KOPT-K1 (cell line): ENCODE data around the gene MT1G.

Experiments used
- H3K27ac ChIP-seq: fragments of 200-600 bp; sonication (generic); 2 replicates; pipeline ENCODE4 v1.5.1; 2016; ENCODE audit warnings: antibody characterized with exemption, mild to moderate bottlenecking, low read depth, low read length; ENCODE audit not compliant: poor library complexity, severe bottlenecking
- H3K36me3 ChIP-seq: fragments of 200-600 bp; sonication (generic); 2 replicates; pipeline ENCODE4 v1.5.1; 2017; ENCODE audit warnings: antibody characterized with exemption, mild to moderate bottlenecking, low read length, moderate library complexity; ENCODE audit not compliant: insufficient read depth
- H3K9me3 ChIP-seq: fragments of 200-600 bp; sonication (generic); 2 replicates; pipeline ENCODE4 v1.5.1; 2017; ENCODE audit warnings: antibody characterized with exemption, low read length, mild to moderate bottlenecking; ENCODE audit not compliant: insufficient read depth, poor library complexity, severe bottlenecking

Gene MT1G

GRCh38 chr16:56658327-56658875 is 9.5 kb downstream of the MT1G start:
- Histone ChIP-seq H3K36me3 (no peaks in the 10 kb centered on the region), H3K9me3 (no peaks in the 10 kb centered on the region), H3K27ac (no peak overlapping the region)

GRCh38 chr16:56657555-56658326 is 10.1 kb downstream of the MT1G start, which contains the start of gene MT1F:
Gene MT1F (plus strand): TSS chr16:56657959. CDS start chr16:56658059, 100 bp downstream.
- Histone ChIP-seq H3K9me3 (no peaks in the 10 kb centered on the region), H3K36me3 (no peaks in the 10 kb centered on the region), H3K27ac (no peak within 1 kb of the TSS)

GRCh38 chr16:56653218-56653617 is 14.6 kb downstream of the MT1G start:
- Histone ChIP-seq H3K27ac (no peak overlapping the region), H3K9me3 (no peaks in the 10 kb centered on the region), H3K36me3 (no peaks in the 10 kb centered on the region)

GRCh38 chr16:56652600-56652999 is 15.3 kb downstream of the MT1G start:
- Histone ChIP-seq H3K27ac (no peak overlapping the region), H3K9me3 (no peaks in the 10 kb centered on the region), H3K36me3 (no peaks in the 10 kb centered on the region)

GRCh38 chr16:56651586-56651985 is 16.3 kb downstream of the MT1G start, which contains the start of gene MT1B:
Gene MT1B (plus strand): TSS chr16:56651886. CDS start chr16:56651954, 68 bp downstream.
- no peaks in the 10 kb centered on the region for H3K36me3 ChIP-seq
- no peak within 1 kb of the TSS for H3K27ac ChIP-seq
- H3K9me3 ChIP-seq = no peaks in the 10 kb centered on the region

- H3K9me3 ChIP-seq = no peaks in the 10 kb centered on the region
- H3K27ac ChIP-seq = no peak overlapping the region
Observed at GRCh38 chr16:56649820-56650219, 18.0 kb downstream of the MT1G start.

GRCh38 chr16:56649271-56649670 is 18.6 kb downstream of the MT1G start:
- H3K36me3 ChIP-seq = no peaks in the 10 kb centered on the region
- no peaks in the 10 kb centered on the region for H3K9me3 ChIP-seq
- no peak overlapping the region for H3K27ac ChIP-seq

More at GRCh38 chr16:56649820-56650219, 18.0 kb downstream of the MT1G start:
- no peaks in the 10 kb centered on the region for H3K36me3 ChIP-seq

GRCh38 chr16:56647641-56648431 is 20.0 kb downstream of the MT1G start:
- no peak overlapping the region for H3K27ac ChIP-seq

GRCh38 chr16:56645838-56646237 is 22.0 kb downstream of the MT1G start:
- H3K27ac ChIP-seq = no peak overlapping the region
- H3K36me3 ChIP-seq = no peaks in the 10 kb centered on the region
- no peaks in the 10 kb centered on the region for H3K9me3 ChIP-seq

More at GRCh38 chr16:56647641-56648431, 20.0 kb downstream of the MT1G start:
- H3K9me3 ChIP-seq = no peaks in the 10 kb centered on the region
- no peaks in the 10 kb centered on the region for H3K36me3 ChIP-seq

- Histone ChIP-seq H3K36me3 (no peaks in the 10 kb centered on the region), H3K27ac (no peak overlapping the region), H3K9me3 (no peaks in the 10 kb centered on the region)
Observed at GRCh38 chr16:56645311-56645710, 22.6 kb downstream of the MT1G start.

- no peaks in the 10 kb centered on the region for H3K36me3 ChIP-seq
- H3K9me3 ChIP-seq = no peaks in the 10 kb centered on the region
- H3K27ac ChIP-seq = no peak overlapping the region
Observed at GRCh38 chr16:56643833-56644232, 24.0 kb downstream of the MT1G start.

GRCh38 chr16:56643080-56643778 is 24.6 kb downstream of the MT1G start:
- no peaks in the 10 kb centered on the region for H3K36me3 ChIP-seq
- no peaks in the 10 kb centered on the region for H3K9me3 ChIP-seq
- no peak overlapping the region for H3K27ac ChIP-seq

- H3K36me3 ChIP-seq = no peaks in the 10 kb centered on the region
- H3K27ac ChIP-seq = no peak overlapping the region
- no peaks in the 10 kb centered on the region for H3K9me3 ChIP-seq
Observed at GRCh38 chr16:56641166-56641565, 26.7 kb downstream of the MT1G start.

- H3K9me3 ChIP-seq = no peaks in the 10 kb centered on the region
- no peak overlapping the region for H3K27ac ChIP-seq
- H3K36me3 ChIP-seq = no peaks in the 10 kb centered on the region
Observed at GRCh38 chr16:56640076-56640475, 27.8 kb downstream of the MT1G start.

GRCh38 chr16:56639045-56639444 is 28.8 kb downstream of the MT1G start:
- Histone ChIP-seq H3K27ac (no peak overlapping the region), H3K9me3 (no peaks in the 10 kb centered on the region), H3K36me3 (no peaks in the 10 kb centered on the region)
